Keratinocyte (primary cell): ENCODE results near the gene SGIP1. TPM values are rescaled to one million over a fixed set of nuclear protein-coding genes. Genes with fewer than 3 reads are reported as not detected.

Experiments used
- DNase-seq: peaks from one replicate; pipeline ENCODE4 v3.0.0-alpha.2; 2011; ENCODE audit warnings: low read depth, missing footprints, low spot score
- FAIRE-seq: peaks from 2 replicates; lab custom pipeline; 2011; peaks lifted over from hg19 to GRCh38; lab: Jason Lieb, UNC
- H2AFZ ChIP-seq: 2 replicates; pipeline ENCODE4 v1.6.0; 2012; ENCODE audit warnings: low read length, control low read depth, inconsistent platforms; ENCODE audit not compliant: control insufficient read depth
- H3K27ac ChIP-seq: 2 replicates; pipeline ENCODE4 v1.5.1; 2011; ENCODE audit warnings: low read length; ENCODE audit not compliant: control insufficient read depth, insufficient read depth
- H3K27me3 ChIP-seq: 3 replicates; pipeline ENCODE4 v1.6.0; 2011; ENCODE audit warnings: low read length; ENCODE audit not compliant: control insufficient read depth, insufficient read depth; ENCODE audit errors: extremely low read depth
- H3K36me3 ChIP-seq, 2 experiments: 2 replicates in 1 of 2; 3 replicates in 1 of 2; pipeline ENCODE4 v1.5.1; 2011; ENCODE audit warnings: low read length in 2 of 2, mild to moderate bottlenecking in 1 of 2; ENCODE audit not compliant: control insufficient read depth in 2 of 2, insufficient read depth in 2 of 2; ENCODE audit errors: extremely low read depth in 1 of 2
- H3K4me1 ChIP-seq: 3 replicates; pipeline ENCODE4 v1.5.1; 2011; ENCODE audit warnings: low read length; ENCODE audit not compliant: control insufficient read depth, insufficient read depth; ENCODE audit errors: extremely low read depth
- H3K4me2 ChIP-seq: 3 replicates; pipeline ENCODE4 v1.6.0; 2011; ENCODE audit warnings: low read depth, low read length; ENCODE audit not compliant: control insufficient read depth, insufficient read depth; ENCODE audit errors: extremely low read depth
- H3K4me3 ChIP-seq, 3 experiments: fragments of 200-600 bp in 1 of 3; sonication (generic) in 1 of 3; 2 replicates in 2 of 3; 3 replicates in 1 of 3; pipeline ENCODE4 v1.5.1; 2011 to 2016; ENCODE audit warnings: low read length in 3 of 3, mild to moderate bottlenecking in 3 of 3, control low read depth in 2 of 3, inconsistent platforms in 1 of 3, low read depth in 1 of 3, mixed read lengths in 1 of 3, mixed run types in 1 of 3, moderate library complexity in 1 of 3; ENCODE audit not compliant: control insufficient read depth in 2 of 3, insufficient read depth in 2 of 3; ENCODE audit errors: extremely low read depth in 1 of 3
- H3K79me2 ChIP-seq: 2 replicates; pipeline ENCODE4 v1.6.0; 2012; ENCODE audit warnings: low read length; ENCODE audit not compliant: control insufficient read depth, insufficient read depth
- H3K9ac ChIP-seq: 3 replicates; pipeline ENCODE4 v1.6.0; 2011; ENCODE audit warnings: low read length; ENCODE audit not compliant: control insufficient read depth, insufficient read depth; ENCODE audit errors: extremely low read depth
- H3K9me1 ChIP-seq: 3 replicates; pipeline ENCODE4 v1.6.0; 2011; ENCODE audit warnings: low read length; ENCODE audit not compliant: control insufficient read depth, insufficient read depth; ENCODE audit errors: extremely low read depth
- H3K9me3 ChIP-seq: 2 replicates; pipeline ENCODE4 v1.5.1; 2012; ENCODE audit warnings: low read depth, low read length; ENCODE audit not compliant: control insufficient read depth
- H4K20me1 ChIP-seq: 3 replicates; pipeline ENCODE4 v1.6.0; 2011; ENCODE audit warnings: low read length; ENCODE audit not compliant: control insufficient read depth, insufficient read depth; ENCODE audit errors: extremely low read depth
- EZH2 ChIP-seq: IDR thresholded peaks from one replicate; pipeline ENCODE4 v1.6.1; 2012; ENCODE audit warnings: inconsistent platforms, mild to moderate bottlenecking, low read length, moderate library complexity
- dilution Hi-C: fragments of 300-500 bp; cut with MboI; formaldehyde crosslinking; loops from one replicate; pipeline ENCODE4 v1.7.0; 2020; ENCODE audit warnings: low sequenced_read_pairs; ENCODE audit not compliant: extremely low pct_ligation_motif_present
- polyA minus RNA-seq, 3 experiments: library from RNA; depleted of rRNA, polyadenylated mRNA; stranded (reverse); fragments of >200 nt; gene quantifications; 1 replicate in 1 of 3; 2 replicates in 1 of 3; 3 replicates in 1 of 3; pipeline ENCODE4 v1.2.3, GENCODE V29; 2011
- polyA plus RNA-seq, 5 experiments: library from polyadenylated mRNA; depleted of rRNA in 3 of 5; stranded (reverse) in 3 of 5; stranded (forward) in 1 of 5; unstranded in 1 of 5; fragments of >200 nt; gene quantifications; 1 replicate in 1 of 5; 2 replicates in 3 of 5; 3 replicates in 1 of 5; pipeline versions ENCODE4 v1.2.1 to v1.2.3, GENCODE V29; 2011 to 2012; ENCODE audit warnings: missing spikeins in 2 of 5, low read depth in 1 of 5, low replicate concordance in 1 of 5
- TF ChIP-seq, protein P1 (sequence below), 3 experiments: IDR thresholded peaks in 1 of 3; conservative IDR thresholded peaks in 1 of 3; optimal IDR thresholded peaks in 1 of 3; 2 replicates in 2 of 3; 3 replicates in 1 of 3; pipeline versions ENCODE3 to v1.5.1; 2011; ENCODE audit warnings: low read length in 3 of 3, mild to moderate bottlenecking in 3 of 3, moderate library complexity in 2 of 3, control low read depth in 1 of 3, inconsistent platforms in 1 of 3; ENCODE audit not compliant: insufficient read depth in 2 of 3; ENCODE audit errors: extremely low read depth in 1 of 3

Gene SGIP1, protein sequence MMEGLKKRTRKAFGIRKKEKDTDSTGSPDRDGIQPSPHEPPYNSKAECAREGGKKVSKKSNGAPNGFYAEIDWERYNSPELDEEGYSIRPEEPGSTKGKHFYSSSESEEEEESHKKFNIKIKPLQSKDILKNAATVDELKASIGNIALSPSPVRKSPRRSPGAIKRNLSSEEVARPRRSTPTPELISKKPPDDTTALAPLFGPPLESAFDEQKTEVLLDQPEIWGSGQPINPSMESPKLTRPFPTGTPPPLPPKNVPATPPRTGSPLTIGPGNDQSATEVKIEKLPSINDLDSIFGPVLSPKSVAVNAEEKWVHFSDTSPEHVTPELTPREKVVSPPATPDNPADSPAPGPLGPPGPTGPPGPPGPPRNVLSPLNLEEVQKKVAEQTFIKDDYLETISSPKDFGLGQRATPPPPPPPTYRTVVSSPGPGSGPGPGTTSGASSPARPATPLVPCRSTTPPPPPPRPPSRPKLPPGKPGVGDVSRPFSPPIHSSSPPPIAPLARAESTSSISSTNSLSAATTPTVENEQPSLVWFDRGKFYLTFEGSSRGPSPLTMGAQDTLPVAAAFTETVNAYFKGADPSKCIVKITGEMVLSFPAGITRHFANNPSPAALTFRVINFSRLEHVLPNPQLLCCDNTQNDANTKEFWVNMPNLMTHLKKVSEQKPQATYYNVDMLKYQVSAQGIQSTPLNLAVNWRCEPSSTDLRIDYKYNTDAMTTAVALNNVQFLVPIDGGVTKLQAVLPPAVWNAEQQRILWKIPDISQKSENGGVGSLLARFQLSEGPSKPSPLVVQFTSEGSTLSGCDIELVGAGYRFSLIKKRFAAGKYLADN
- 0.02 to 0.09 TPM (median 0.05 TPM) in 3 replicates for polyA plus RNA-seq
- polyA plus RNA-seq (2011; ENCODE audit: low read depth): not detected
- 0.04 and 0.19 TPM in 2 replicates for polyA plus RNA-seq (2011; cell fraction: cytosol; rRNA removed)
- polyA plus RNA-seq (2011; cell fraction: nucleus; rRNA removed): 0.05 and 0.39 TPM in 2 replicates
- 0.05 and 0.11 TPM in 2 replicates for polyA plus RNA-seq (2012; ENCODE audit: low replicate concordance)
- 0.16 TPM in 1 of 3 replicates, not detected in the others for polyA minus RNA-seq
- polyA minus RNA-seq (2011; cell fraction: cytosol; rRNA and poly(A)+ RNA removed): not detected
- 0.62 TPM in 1 of 2 replicates, not detected in the other for polyA minus RNA-seq (2011; cell fraction: nucleus; rRNA and poly(A)+ RNA removed)

DNA sequence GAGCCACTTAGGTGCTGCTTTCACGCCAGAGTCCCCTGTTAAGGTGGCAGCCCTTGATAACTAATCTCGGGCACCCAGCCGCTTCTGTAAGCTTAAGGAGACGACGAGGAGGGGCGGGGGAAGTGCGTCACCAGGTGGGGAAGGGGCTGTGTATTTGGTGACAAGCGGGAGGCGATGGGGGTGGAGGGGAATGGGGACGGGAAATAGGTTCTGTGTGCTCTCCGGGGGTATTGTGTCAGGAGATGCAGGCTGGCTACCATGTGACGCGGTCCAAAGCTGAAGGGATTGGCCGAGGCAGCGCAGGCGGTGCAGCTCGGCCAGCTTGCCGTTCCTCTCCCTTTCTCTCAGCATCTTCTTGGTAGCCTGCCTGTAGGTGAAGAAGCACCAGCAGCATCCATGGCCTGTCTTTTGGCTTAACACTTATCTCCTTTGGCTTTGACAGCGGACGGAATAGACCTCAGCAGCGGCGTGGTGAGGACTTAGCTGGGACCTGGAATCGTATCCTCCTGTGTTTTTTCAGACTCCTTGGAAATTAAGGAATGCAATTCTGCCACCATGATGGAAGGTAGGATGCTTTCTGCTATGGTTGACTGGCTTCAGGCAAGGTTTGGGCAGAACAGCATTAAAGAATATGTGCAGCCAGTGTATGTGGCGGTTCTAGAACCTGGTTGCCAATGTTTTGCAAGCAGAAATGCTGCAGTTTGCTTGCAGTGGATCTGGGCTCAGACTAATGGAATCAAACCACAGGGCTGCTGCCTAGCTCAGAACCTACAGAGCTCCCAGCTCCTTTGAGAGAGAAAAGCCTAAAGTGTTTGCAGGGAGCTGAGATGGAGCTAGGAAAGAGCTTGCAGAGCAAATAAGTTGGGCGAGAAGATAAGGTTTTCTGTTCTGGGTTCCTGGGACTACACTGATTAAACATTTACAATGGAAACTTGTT lies at the start of gene SGIP1:
Gene SGIP1 (plus strand): TSS at position 350 of the 937 bp plus-strand sequence. CDS start 206 bp downstream, at position 556.
- Histone ChIP-seq H4K20me1 (no peaks in the 10 kb centered on the region), H3K79me2 (no peaks in the 10 kb centered on the region), H3K27ac (no peak within 1 kb of the TSS), H3K4me1 (peaks cover 9% of the 10 kb centered on the region), H3K27me3 (no peaks in the 10 kb centered on the region), H2AFZ (peak within 1 kb of the TSS; percentile 50), H3K9me1 (no peaks in the 10 kb centered on the region), H3K4me2 (peak within 1 kb of the TSS; percentile 82), H3K36me3 (no peaks in the 10 kb centered on the region), H3K9me3 (no peaks in the 10 kb centered on the region), H3K4me3 (peak within 1 kb of the TSS; percentile 13 to 56 (median 42)), H3K9ac (peak within 1 kb of the TSS; percentile 9)
- dilution Hi-C loops: no loop called here
- FAIRE-seq (no peak), DNase-seq (no peak)
- TF ChIP-seq EZH2: no peak
- TF ChIP-seq, protein P1, sequence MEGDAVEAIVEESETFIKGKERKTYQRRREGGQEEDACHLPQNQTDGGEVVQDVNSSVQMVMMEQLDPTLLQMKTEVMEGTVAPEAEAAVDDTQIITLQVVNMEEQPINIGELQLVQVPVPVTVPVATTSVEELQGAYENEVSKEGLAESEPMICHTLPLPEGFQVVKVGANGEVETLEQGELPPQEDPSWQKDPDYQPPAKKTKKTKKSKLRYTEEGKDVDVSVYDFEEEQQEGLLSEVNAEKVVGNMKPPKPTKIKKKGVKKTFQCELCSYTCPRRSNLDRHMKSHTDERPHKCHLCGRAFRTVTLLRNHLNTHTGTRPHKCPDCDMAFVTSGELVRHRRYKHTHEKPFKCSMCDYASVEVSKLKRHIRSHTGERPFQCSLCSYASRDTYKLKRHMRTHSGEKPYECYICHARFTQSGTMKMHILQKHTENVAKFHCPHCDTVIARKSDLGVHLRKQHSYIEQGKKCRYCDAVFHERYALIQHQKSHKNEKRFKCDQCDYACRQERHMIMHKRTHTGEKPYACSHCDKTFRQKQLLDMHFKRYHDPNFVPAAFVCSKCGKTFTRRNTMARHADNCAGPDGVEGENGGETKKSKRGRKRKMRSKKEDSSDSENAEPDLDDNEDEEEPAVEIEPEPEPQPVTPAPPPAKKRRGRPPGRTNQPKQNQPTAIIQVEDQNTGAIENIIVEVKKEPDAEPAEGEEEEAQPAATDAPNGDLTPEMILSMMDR (optimal IDR thresholded peaks at IDR 0.05 in 1 of 3, IDR thresholded peaks at IDR 0.05 in 1 of 3, conservative IDR thresholded peaks at IDR 0.05 in 1 of 3; ENCODE audit: extremely low read depth in 1 of 3, insufficient read depth in 2 of 3, low read length in 3 of 3): no peak

DNA sequence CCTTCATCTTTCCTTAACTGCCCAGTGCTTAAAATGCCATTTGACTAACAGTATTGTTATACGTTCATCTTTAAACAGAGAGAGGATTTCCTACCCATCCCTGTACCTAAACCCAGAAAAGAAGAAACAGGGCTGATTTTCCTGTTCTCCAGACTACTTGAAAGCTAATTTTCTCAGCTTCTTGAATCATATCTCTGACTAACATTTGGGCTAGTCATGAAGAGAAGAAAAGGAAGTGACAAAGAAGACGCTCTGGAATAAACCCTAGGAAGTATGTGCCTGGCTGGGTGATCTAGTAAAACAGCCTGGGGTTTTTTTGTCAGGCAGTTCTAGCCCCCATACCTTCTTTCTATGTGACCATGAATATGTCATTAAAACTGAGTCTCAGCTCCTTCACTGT lies 44.8 kb upstream of the SGIP1 start:
- Histone ChIP-seq H3K9ac (no peak overlapping the region), H3K79me2 (no peaks in the 10 kb centered on the region), H3K27ac (no peak overlapping the region), H3K4me3 (no peak overlapping the region), H3K27me3 (no peaks in the 10 kb centered on the region), H3K4me1 (peaks cover 8% of the 10 kb centered on the region), H3K9me1 (no peaks in the 10 kb centered on the region), H3K9me3 (no peaks in the 10 kb centered on the region), H3K4me2 (no peak overlapping the region), H2AFZ (no peak overlapping the region), H3K36me3 (no peaks in the 10 kb centered on the region), H4K20me1 (no peaks in the 10 kb centered on the region)
- peak; percentile 84 for FAIRE-seq
- dilution Hi-C loops: no loop called here
- no peak for TF ChIP-seq EZH2
- TF ChIP-seq, protein P1 (optimal IDR thresholded peaks at IDR 0.05 in 1 of 3, IDR thresholded peaks at IDR 0.05 in 1 of 3, conservative IDR thresholded peaks at IDR 0.05 in 1 of 3; ENCODE audit: extremely low read depth in 1 of 3, insufficient read depth in 2 of 3, low read length in 3 of 3): no peak
- no peak for DNase-seq
